GM12891 (cell line): Measurements from ENCODE around the gene ABHD8.

Experiments
- DNase-seq: peaks from one replicate; pipeline ENCODE4 v3.0.0; 2011; ENCODE audit warnings: low spot score; ENCODE audit not compliant: insufficient read length
- FAIRE-seq: peaks from 2 replicates; lab custom pipeline; 2011; peaks lifted over from hg19 to GRCh38; lab: Jason Lieb, UNC
- PAX5 ChIP-seq: IDR thresholded peaks from 2 replicates; pipeline ENCODE4 v1.6.1; 2011; ENCODE audit warnings: low read length, moderate library complexity, mild to moderate bottlenecking; ENCODE audit not compliant: insufficient read depth, severe bottlenecking
- POLR2A ChIP-seq: IDR thresholded peaks from 2 replicates; pipeline ENCODE4 v1.6.1; 2011; ENCODE audit warnings: low read depth, low read length, control low read depth
- POLR2AphosphoS5 ChIP-seq: IDR thresholded peaks from 2 replicates; pipeline ENCODE4 v1.6.1; 2011; ENCODE audit warnings: low read depth, low read length, control low read depth
- POU2F2 ChIP-seq: IDR thresholded peaks from 2 replicates; pipeline ENCODE4 v1.6.1; 2011; ENCODE audit warnings: low read depth, mild to moderate bottlenecking, control low read depth, low read length, moderate library complexity
- SPI1 ChIP-seq: IDR thresholded peaks from 2 replicates; pipeline ENCODE4 v1.6.1; 2011; ENCODE audit warnings: low read depth, low read length, control low read depth
- TAF1 ChIP-seq: IDR thresholded peaks from 2 replicates; pipeline ENCODE4 v1.6.1; 2011; ENCODE audit warnings: low read depth, low read length, control low read depth

Gene ABHD8

GRCh38 chr19:17341386-17341785 lies 38.2 kb upstream of the ABHD8 start:
- FAIRE-seq (no peak), DNase-seq (no peak)
- TF ChIP-seq POLR2AphosphoS5 (no peak), PAX5 (no peak), POU2F2 (no peak), POLR2A (no peak), SPI1 (no peak), TAF1 (no peak)

GRCh38 chr19:17340871-17341357 lies 37.7 kb upstream of the ABHD8 start:
- no peak for FAIRE-seq
- no peak for DNase-seq
- TF ChIP-seq SPI1 (no peak), POLR2A (no peak), POLR2AphosphoS5 (no peak), PAX5 (no peak), TAF1 (no peak), POU2F2 (no peak)

- FAIRE-seq: no peak
Observed at GRCh38 chr19:17340302-17340870, 37.2 kb upstream of the ABHD8 start.

GRCh38 chr19:17339088-17339741 lies 36.0 kb upstream of the ABHD8 start:
- no peak for DNase-seq
- TF ChIP-seq PAX5 (no peak), TAF1 (no peak)
- FAIRE-seq: no peak

More at GRCh38 chr19:17340302-17340870, 37.2 kb upstream of the ABHD8 start:
- TF ChIP-seq TAF1 (no peak), POLR2A (no peak), POLR2AphosphoS5 (no peak), PAX5 (no peak), POU2F2 (no peak), SPI1 (no peak)
- no peak for DNase-seq

GRCh38 chr19:17338433-17339078 lies 35.3 kb upstream of the ABHD8 start:
- no peak for FAIRE-seq
- no peak for DNase-seq
- TF ChIP-seq POLR2A: no peak
- no peak for TF ChIP-seq PAX5
- no peak for TF ChIP-seq POLR2AphosphoS5
- TF ChIP-seq POU2F2: no peak
- no peak for TF ChIP-seq TAF1
- TF ChIP-seq SPI1: no peak

GRCh38 chr19:17337675-17338432 lies 34.6 kb upstream of the ABHD8 start:
- no peak for TF ChIP-seq POLR2AphosphoS5
- no peak; the same call in 1 of the 2 replicates for TF ChIP-seq POLR2A
- TF ChIP-seq SPI1: no peak
- TF ChIP-seq PAX5: no peak
- TF ChIP-seq TAF1: no peak
- TF ChIP-seq POU2F2: no peak
- DNase-seq (no peak), FAIRE-seq (no peak)

- peak; percentile 41; the same call in 1 of the 2 replicates for TF ChIP-seq SPI1
- peak; percentile 66; the same call in 1 of the 2 replicates for TF ChIP-seq POU2F2
- peak; percentile 18; the same call in 1 of the 2 replicates for TF ChIP-seq TAF1
- no peak for TF ChIP-seq PAX5
- peak; percentile 76 for TF ChIP-seq POLR2AphosphoS5
- TF ChIP-seq POLR2A: peak; percentile 62; the same call in 1 of the 2 replicates
- FAIRE-seq (peak; percentile 100), DNase-seq (peak; percentile 93)
Observed at GRCh38 chr19:17336872-17337674, 33.8 kb upstream of the ABHD8 start, which contains the start of gene GTPBP3. GTPBP3 (plus strand) TSS chr19:17337553; CDS start chr19:17337612, 59 bp downstream.

GRCh38 chr19:17335575-17335974 lies 32.4 kb upstream of the ABHD8 start:
- TF ChIP-seq PAX5 (no peak), POLR2A (no peak), POU2F2 (no peak), TAF1 (no peak), SPI1 (no peak), POLR2AphosphoS5 (no peak)
- DNase-seq (no peak), FAIRE-seq (no peak)
